ENCODE results near the gene NDUFB7.
"Not testable (repeated sequence)": the region's sequence is repeated elsewhere in the genome, so short reads cannot be mapped to it uniquely, and the experiment has no call there.

The NDUFB7 gene

DNA sequence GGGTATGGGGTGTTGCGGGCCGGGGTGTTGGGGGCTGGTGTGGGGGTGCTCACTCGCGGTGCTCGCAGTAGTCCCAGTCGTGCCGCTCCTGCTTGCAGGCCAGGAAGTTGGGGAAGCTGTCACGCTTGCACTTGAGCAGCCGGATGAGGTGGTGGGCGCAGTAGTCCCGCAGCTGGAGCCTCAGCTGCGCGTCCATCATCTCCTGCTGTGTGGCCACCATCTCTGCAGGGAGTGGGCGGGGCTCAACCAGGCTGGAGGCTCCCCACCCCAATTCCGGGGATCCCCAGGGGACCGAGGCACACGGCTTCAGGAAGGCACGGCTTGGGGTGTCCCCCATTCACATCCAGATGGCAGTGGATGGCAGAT lies 5.2 kb downstream of the NDUFB7 start:
- Histone ChIP-seq H3K4me1 (ENCODE audit: control insufficient read depth in 1 of 2, insufficient read depth in 2 of 2, low read length in 2 of 2) (peaks cover 9 to 10% of the 10 kb centered on the region in 2 experiments), H3K4me3 (ENCODE audit: low read depth, low read length) (no peak overlapping the region), H2AK5ac (ENCODE audit: low read length) (no peak overlapping the region), H3K4ac (ENCODE audit: low read depth, low read length) (no peak overlapping the region), H2BK5ac (ENCODE audit: low read depth, low read length, poor library complexity) (no peak overlapping the region), H3K14ac (ENCODE audit: low read length) (no peak overlapping the region), H3K27me3 (ENCODE audit: insufficient read depth, low read length) (no peaks in the 10 kb centered on the region), H2BK12ac (ENCODE audit: low read length) (no peak overlapping the region), H4K8ac (ENCODE audit: low read depth, low read length) (no peak overlapping the region), H4K91ac (ENCODE audit: low read depth, low read length) (no peak overlapping the region), H2AFZ (ENCODE audit: insufficient read depth, low read length, poor library complexity) (no peak overlapping the region), H3K27ac (ENCODE audit: low read depth, low read length) (no peak overlapping the region), H3K23ac (ENCODE audit: low read length) (no peak overlapping the region), H3K9me3 (ENCODE audit: insufficient read depth, low read depth, low read length) (peaks cover 3% of the 10 kb centered on the region), H4K12ac (ENCODE audit: low read depth, low read length) (no peak overlapping the region), H2BK120ac (ENCODE audit: insufficient read depth, low read length, poor library complexity) (no peak overlapping the region), H3K79me1 (ENCODE audit: low read length) (peaks cover 4% of the 10 kb centered on the region), H3K18ac (ENCODE audit: low read length) (no peak overlapping the region), H3K4me2 (ENCODE audit: low read length) (no peak overlapping the region), H3K79me2 (ENCODE audit: control insufficient read depth, insufficient read depth, low read length, poor library complexity) (peaks cover 9% of the 10 kb centered on the region), H3K36me3 (ENCODE audit: control insufficient read depth in 1 of 2, insufficient read depth in 2 of 2, low read length in 2 of 2) (peaks cover 31 to 42% of the 10 kb centered on the region in 2 experiments), H3K9ac (ENCODE audit: low read length) (no peak overlapping the region)
- no peak for DNase-seq
- WGBS (ENCODE audit: extremely low coverage, insufficient coverage, insufficient read length), result no CpG with 5 or more reads among the region's 18 CpGs

DNA sequence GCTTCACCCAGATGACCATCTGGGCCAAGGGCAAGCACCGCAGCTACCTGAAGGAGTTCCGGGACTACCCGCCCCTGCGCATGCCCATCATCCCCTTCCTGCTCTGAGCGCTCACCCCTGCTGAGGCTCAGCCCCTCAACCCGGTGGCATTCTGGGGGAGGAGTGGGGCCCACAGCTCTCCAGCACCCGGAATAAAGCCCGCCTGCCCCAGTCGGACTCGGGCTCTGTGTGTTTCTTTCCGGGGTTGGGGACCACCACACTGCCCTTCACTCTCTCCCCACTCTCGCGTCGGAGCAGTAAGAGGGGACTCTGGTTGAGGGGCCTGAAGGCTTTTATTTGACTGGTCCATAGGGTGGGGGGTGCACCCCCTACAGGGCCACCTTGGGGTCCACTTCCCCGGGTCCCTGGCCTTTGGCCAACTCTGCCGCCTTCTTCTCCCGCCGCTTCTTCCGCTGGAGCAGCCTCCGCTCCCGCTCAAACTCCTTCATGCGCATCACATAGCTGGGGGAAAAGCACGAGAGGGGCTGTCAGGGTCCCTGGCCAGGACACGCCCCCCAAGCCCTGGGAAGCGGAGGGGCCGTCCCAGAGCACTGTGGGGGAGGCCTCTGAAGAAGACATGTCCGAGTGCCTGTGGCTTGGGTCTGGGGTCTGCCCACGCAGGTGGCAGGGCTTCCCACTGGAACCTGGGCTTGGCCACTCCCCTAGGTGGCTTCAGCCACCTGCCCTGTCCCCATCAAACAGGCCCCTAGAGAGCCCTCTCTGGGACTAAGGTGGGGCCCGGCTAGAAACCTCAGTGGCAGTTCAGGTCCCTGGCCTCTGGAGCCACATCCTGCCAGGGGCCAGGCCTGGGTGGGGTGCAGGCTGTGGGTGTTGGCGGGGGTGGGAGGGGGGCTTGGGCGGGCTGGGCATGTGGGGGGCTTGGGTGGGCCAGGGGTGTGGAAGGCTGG lies 5.8 kb downstream of the NDUFB7 start:
- Histone ChIP-seq H3K27ac (ENCODE audit: low read depth, low read length) (no peak overlapping the region), H2BK5ac (ENCODE audit: low read depth, low read length, poor library complexity) (no peak overlapping the region), H3K4ac (ENCODE audit: low read depth, low read length) (no peak overlapping the region), H3K27me3 (ENCODE audit: insufficient read depth, low read length) (no peaks in the 10 kb centered on the region), H2AFZ (ENCODE audit: insufficient read depth, low read length, poor library complexity) (no peak overlapping the region), H4K91ac (ENCODE audit: low read depth, low read length) (no peak overlapping the region), H3K9ac (ENCODE audit: low read length) (no peak overlapping the region), H3K14ac (ENCODE audit: low read length) (no peak overlapping the region), H4K12ac (ENCODE audit: low read depth, low read length) (no peak overlapping the region), H3K9me3 (ENCODE audit: insufficient read depth, low read depth, low read length) (peaks cover 1% of the 10 kb centered on the region), H4K8ac (ENCODE audit: low read depth, low read length) (no peak overlapping the region), H3K79me2 (ENCODE audit: control insufficient read depth, insufficient read depth, low read length, poor library complexity) (peaks cover 5% of the 10 kb centered on the region), H3K4me3 (ENCODE audit: low read depth, low read length) (no peak overlapping the region), H3K18ac (ENCODE audit: low read length) (no peak overlapping the region), H3K79me1 (ENCODE audit: low read length) (no peaks in the 10 kb centered on the region), H3K23ac (ENCODE audit: low read length) (no peak overlapping the region), H3K36me3 (ENCODE audit: control insufficient read depth in 1 of 2, insufficient read depth in 2 of 2, low read length in 2 of 2) (peaks cover 31 to 42% of the 10 kb centered on the region in 2 experiments), H3K4me1 (ENCODE audit: control insufficient read depth in 1 of 2, insufficient read depth in 2 of 2, low read length in 2 of 2) (peaks cover 11 to 13% of the 10 kb centered on the region in 2 experiments), H3K4me2 (ENCODE audit: low read length) (no peak overlapping the region), H2AK5ac (ENCODE audit: low read length) (no peak overlapping the region), H2BK12ac (ENCODE audit: low read length) (no peak overlapping the region), H2BK120ac (ENCODE audit: insufficient read depth, low read length, poor library complexity) (no peak overlapping the region)
- WGBS (ENCODE audit: extremely low coverage, insufficient coverage, insufficient read length), result no CpG with 5 or more reads among the region's 31 CpGs
- no peak for DNase-seq

DNA sequence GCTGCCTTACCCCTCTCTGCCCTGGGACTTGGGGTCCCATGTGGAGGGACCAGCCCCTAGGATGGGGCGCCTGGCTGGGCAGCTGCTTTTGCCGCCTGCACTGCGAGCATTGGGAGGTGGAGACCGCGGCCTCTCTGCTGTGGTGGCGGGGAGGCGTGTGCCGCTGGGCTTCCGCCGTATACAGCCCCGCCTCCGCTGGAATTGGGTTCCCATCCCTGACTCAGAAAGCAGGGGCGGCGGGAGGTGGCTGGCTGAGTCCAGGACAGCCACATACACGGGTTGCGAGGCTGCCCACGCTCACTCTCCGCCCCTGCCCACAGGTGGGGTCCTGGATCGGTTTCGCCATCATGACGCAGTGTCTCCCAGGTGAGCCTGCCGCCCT lies 6.6 kb downstream of the NDUFB7 start:
- Histone ChIP-seq H4K91ac (ENCODE audit: low read depth, low read length) (no peak overlapping the region), H2BK120ac (ENCODE audit: insufficient read depth, low read length, poor library complexity) (no peak overlapping the region), H3K79me1 (ENCODE audit: low read length) (no peaks in the 10 kb centered on the region), H3K4me3 (ENCODE audit: low read depth, low read length) (no peak overlapping the region), H3K4me2 (ENCODE audit: low read length) (no peak overlapping the region), H3K9ac (ENCODE audit: low read length) (no peak overlapping the region), H3K4ac (ENCODE audit: low read depth, low read length) (no peak overlapping the region), H2AK5ac (ENCODE audit: low read length) (no peak overlapping the region), H4K8ac (ENCODE audit: low read depth, low read length) (no peak overlapping the region), H3K27ac (ENCODE audit: low read depth, low read length) (no peak overlapping the region), H3K36me3 (ENCODE audit: control insufficient read depth in 1 of 2, insufficient read depth in 2 of 2, low read length in 2 of 2) (peaks cover 31 to 42% of the 10 kb centered on the region in 2 experiments), H3K18ac (ENCODE audit: low read length) (no peak overlapping the region), H3K9me3 (ENCODE audit: insufficient read depth, low read depth, low read length) (no peaks in the 10 kb centered on the region), H2AFZ (ENCODE audit: insufficient read depth, low read length, poor library complexity) (no peak overlapping the region), H3K79me2 (ENCODE audit: control insufficient read depth, insufficient read depth, low read length, poor library complexity) (peaks cover 3% of the 10 kb centered on the region), H3K23ac (ENCODE audit: low read length) (no peak overlapping the region), H2BK5ac (ENCODE audit: low read depth, low read length, poor library complexity) (no peak overlapping the region), H4K12ac (ENCODE audit: low read depth, low read length) (no peak overlapping the region), H3K14ac (ENCODE audit: low read length) (no peak overlapping the region), H2BK12ac (ENCODE audit: low read length) (no peak overlapping the region), H3K27me3 (ENCODE audit: insufficient read depth, low read length) (no peaks in the 10 kb centered on the region), H3K4me1 (ENCODE audit: control insufficient read depth in 1 of 2, insufficient read depth in 2 of 2, low read length in 2 of 2) (peaks cover 8 to 9% of the 10 kb centered on the region in 2 experiments)
- no peak for DNase-seq
- no CpG with 5 or more reads among the region's 22 CpGs for WGBS (ENCODE audit: extremely low coverage, insufficient coverage, insufficient read length)

DNA sequence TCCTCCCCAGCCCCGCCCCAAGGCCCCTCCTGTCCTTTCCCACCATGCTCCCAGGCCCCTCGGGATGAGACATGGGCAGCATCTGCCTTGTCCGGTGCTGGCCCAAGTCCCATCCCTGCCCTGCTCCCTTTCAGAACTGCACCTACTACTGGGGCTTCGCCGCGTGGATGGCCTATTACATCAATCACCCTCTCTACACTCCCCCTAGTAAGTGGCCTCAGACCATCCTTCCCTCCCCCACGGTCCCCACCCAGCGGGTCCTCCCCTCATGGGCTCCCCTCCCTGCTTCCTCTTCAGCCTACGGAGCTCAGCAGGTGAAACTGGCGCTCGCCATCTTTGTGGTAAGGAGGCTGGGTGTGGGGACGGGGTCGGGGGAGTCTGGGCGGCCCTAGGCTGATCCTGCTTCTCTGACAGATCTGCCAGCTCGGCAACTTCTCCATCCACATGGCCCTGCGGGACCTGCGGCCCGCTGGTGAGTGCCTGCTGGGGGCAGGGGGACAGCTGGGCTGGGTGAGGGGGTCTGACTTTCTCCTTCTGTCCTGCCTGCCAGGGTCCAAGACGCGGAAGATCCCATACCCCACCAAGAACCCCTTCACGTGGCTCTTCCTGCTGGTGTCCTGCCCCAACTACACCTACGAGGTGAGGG lies 7.1 kb downstream of the NDUFB7 start:
- H3K36me3 ChIP-seq (ENCODE audit: control insufficient read depth in 1 of 2, insufficient read depth in 2 of 2, low read length in 2 of 2), result peaks cover 31 to 42% of the 10 kb centered on the region in 2 experiments
- not testable (repeated sequence) for H2AFZ ChIP-seq (ENCODE audit: insufficient read depth, low read length, poor library complexity); H4K8ac ChIP-seq (ENCODE audit: low read depth, low read length); H2AK5ac ChIP-seq (ENCODE audit: low read length); H3K4me2 ChIP-seq (ENCODE audit: low read length); DNase-seq; H3K4me1 ChIP-seq (ENCODE audit: control insufficient read depth in 1 of 2, insufficient read depth in 2 of 2, low read length in 2 of 2); H3K27ac ChIP-seq (ENCODE audit: low read depth, low read length); H3K4ac ChIP-seq (ENCODE audit: low read depth, low read length); H2BK5ac ChIP-seq (ENCODE audit: low read depth, low read length, poor library complexity); H3K23ac ChIP-seq (ENCODE audit: low read length); H3K18ac ChIP-seq (ENCODE audit: low read length); H4K12ac ChIP-seq (ENCODE audit: low read depth, low read length); H2BK120ac ChIP-seq (ENCODE audit: insufficient read depth, low read length, poor library complexity); H3K79me1 ChIP-seq (ENCODE audit: low read length); H3K14ac ChIP-seq (ENCODE audit: low read length); H2BK12ac ChIP-seq (ENCODE audit: low read length); H3K27me3 ChIP-seq (ENCODE audit: insufficient read depth, low read length); H4K91ac ChIP-seq (ENCODE audit: low read depth, low read length); H3K4me3 ChIP-seq (ENCODE audit: low read depth, low read length); H3K9me3 ChIP-seq (ENCODE audit: insufficient read depth, low read depth, low read length); H3K9ac ChIP-seq (ENCODE audit: low read length); H3K79me2 ChIP-seq (ENCODE audit: control insufficient read depth, insufficient read depth, low read length, poor library complexity)
- no CpG with 5 or more reads among the region's 22 CpGs for WGBS (ENCODE audit: extremely low coverage, insufficient coverage, insufficient read length)
